ENCODE data around the gene IL6.

GRCh38 chr7:22698767-22699166, 28.2 kb upstream of the IL6 start:
- TF ChIP-seq CTCF (optimal IDR thresholded peaks at IDR 0.05 in 1 of 3, IDR thresholded peaks at IDR 0.05 in 1 of 3, conservative IDR thresholded peaks at IDR 0.05 in 1 of 3; ENCODE audit: extremely low read depth in 1 of 3, insufficient read depth in 2 of 3, low read length in 3 of 3) (no peak), EZH2 (IDR thresholded peaks at IDR 0.05; ENCODE audit: low read length) (no peak)

Data from keratinocyte (primary cell).